Astrocyte of the spinal cord (primary cell): ENCODE results near the gene RAVER1.
"Not testable (repeated sequence)": the region's sequence is repeated elsewhere in the genome, so short reads cannot be mapped to it uniquely, and the experiment has no call there.

Experiments
- DNase-seq: peaks from one replicate; pipeline ENCODE4 v3.0.0; 2011; ENCODE audit warnings: low read depth, low spot score
- H3K4me3 ChIP-seq: 2 replicates; pipeline ENCODE4 v1.5.1; 2011; ENCODE audit warnings: low read depth, mild to moderate bottlenecking, low read length, moderate library complexity
- CTCF ChIP-seq: IDR thresholded peaks from 2 replicates; pipeline ENCODE4 v1.5.1; 2012; ENCODE audit warnings: low read depth, mild to moderate bottlenecking, low read length, inconsistent platforms
- in situ Hi-C: cut with HindIII; loops from 2 replicates; pipeline ENCODE4 v1.10.0; 2017; ENCODE audit warnings: low sequenced_read_pairs

Gene RAVER1

GRCh38 chr19:10284960-10285278 lies 48.4 kb downstream of the RAVER1 start:
- DNase-seq: no peak
- no peak overlapping the region for H3K4me3 ChIP-seq
- in situ Hi-C loops: no loop called here
- TF ChIP-seq CTCF: no peak

- DNase-seq: no peak
- in situ Hi-C loops: no loop called here
- no peak overlapping the region for H3K4me3 ChIP-seq
- no peak for TF ChIP-seq CTCF
These were observed 49.0 kb downstream of the RAVER1 start for GRCh38 chr19:10284065-10284959.

GRCh38 chr19:10283301-10284064 lies 49.8 kb downstream of the RAVER1 start:
- DNase-seq: no peak
- in situ Hi-C loops: no loop called here
- H3K4me3 ChIP-seq: no peak overlapping the region
- no peak for TF ChIP-seq CTCF

GRCh38 chr19:10282043-10282442 lies 51.3 kb downstream of the RAVER1 start:
- H3K4me3 ChIP-seq, DNase-seq, in situ Hi-C loops: not testable (repeated sequence)

GRCh38 chr19:10279737-10280442 lies 53.4 kb downstream of the RAVER1 start:
- in situ Hi-C loops: no loop called here
- no peak overlapping the region for H3K4me3 ChIP-seq
- no peak for DNase-seq
- no peak for TF ChIP-seq CTCF

- no peak overlapping the region for H3K4me3 ChIP-seq
- no peak for TF ChIP-seq CTCF
- DNase-seq: no peak
- in situ Hi-C loops: no loop called here
These were observed 54.4 kb downstream of the RAVER1 start for GRCh38 chr19:10278935-10279334.
